H1 (cell line): Measurements from ENCODE around the gene CHN2. TPM values are rescaled to one million over a fixed set of nuclear protein-coding genes. Genes with fewer than 3 reads are reported as not detected.

ENCODE experiments used
- CTCF ChIA-PET: fragments of 300-600 bp; sonication (Branson Sonifier 250); formaldehyde crosslinking; loops from one replicate; lab custom pipeline; 2021; ENCODE audit not compliant: partially characterized antibody; lab: Charles Lee
- POLR2A ChIA-PET: fragments of 300-600 bp; sonication (Branson Sonifier 250); formaldehyde crosslinking; loops from one replicate; lab custom pipeline; 2021; ENCODE audit warnings: inconsistent platforms; ENCODE audit not compliant: partially characterized antibody; lab: Charles Lee
- DNase-seq, 2 experiments: peaks; one replicate each; pipeline versions ENCODE4 v3.0.0 to v3.0.0-alpha.2; 2010 to 2022; ENCODE audit warnings: low spot score in 2 of 2, low read depth in 1 of 2, mixed read lengths in 1 of 2
- FAIRE-seq: peaks from 2 replicates; lab custom pipeline; 2011; peaks lifted over from hg19 to GRCh38; lab: Jason Lieb, UNC
- H2AFZ ChIP-seq: 2 replicates; pipeline ENCODE4 v1.8.1; 2012; ENCODE audit warnings: low read length, inconsistent platforms
- H2AK5ac ChIP-seq: 2 replicates; pipeline ENCODE4 v1.6.1; 2013; ENCODE audit warnings: low read depth, low read length
- H2BK120ac ChIP-seq: replicated peaks from 2 replicates; pipeline ENCODE3; 2013; ENCODE audit warnings: low read depth, low read length, inconsistent platforms
- H2BK12ac ChIP-seq: 2 replicates; pipeline ENCODE4 v1.6.1; 2013; ENCODE audit warnings: low read depth, low read length
- H2BK15ac ChIP-seq: 2 replicates; pipeline ENCODE4 v1.6.1; 2013; ENCODE audit warnings: low read length
- H2BK20ac ChIP-seq: 2 replicates; pipeline ENCODE4 v1.6.1; 2013; ENCODE audit warnings: low read length
- H2BK5ac ChIP-seq: 2 replicates; pipeline ENCODE4 v1.6.1; 2013; ENCODE audit warnings: low read depth, low read length
- H3K14ac ChIP-seq: 2 replicates; pipeline ENCODE4 v1.6.1; 2013; ENCODE audit warnings: inconsistent platforms; ENCODE audit not compliant: insufficient read length
- H3K18ac ChIP-seq: 2 replicates; pipeline ENCODE4 v1.6.1; 2013; ENCODE audit warnings: low read length; ENCODE audit errors: extremely low read depth
- H3K23ac ChIP-seq: 2 replicates; pipeline ENCODE4 v1.6.1; 2013; ENCODE audit warnings: inconsistent platforms; ENCODE audit not compliant: insufficient read length
- H3K23me2 ChIP-seq: 2 replicates; pipeline ENCODE4 v1.6.1; 2013; ENCODE audit warnings: low read depth, low read length
- H3K27ac ChIP-seq: 2 replicates; pipeline ENCODE4 v1.6.1; 2011; ENCODE audit warnings: low read depth, low read length, inconsistent platforms
- H3K27me3 ChIP-seq, 4 experiments: replicated peaks in 1 of 4; 1 replicate in 1 of 4; 2 replicates in 3 of 4; pipeline versions ENCODE4 v1.6.1 to v1.8.1; 2011 to 2013; ENCODE audit warnings: low read length in 3 of 4, mild to moderate bottlenecking in 3 of 4, inconsistent platforms in 2 of 4, mixed read lengths in 2 of 4, moderate library complexity in 1 of 4; ENCODE audit not compliant: control insufficient read depth in 3 of 4, insufficient read depth in 3 of 4; ENCODE audit errors: extremely low read depth in 1 of 4
- H3K36me3 ChIP-seq, 4 experiments: 2 replicates each; pipeline versions ENCODE4 v1.6.1 to v1.8.1; 2011 to 2013; ENCODE audit warnings: mild to moderate bottlenecking in 4 of 4, low read length in 3 of 4, moderate library complexity in 2 of 4, control low read depth in 1 of 4, inconsistent platforms in 1 of 4; ENCODE audit not compliant: insufficient read depth in 4 of 4, control insufficient read depth in 2 of 4
- H3K4ac ChIP-seq: replicated peaks from 2 replicates; pipeline ENCODE3; 2013; ENCODE audit warnings: low read length, low read depth, mixed read lengths, inconsistent platforms; ENCODE audit not compliant: insufficient read length
- H3K4me1 ChIP-seq, 4 experiments: replicated peaks in 1 of 4; 1 replicate in 1 of 4; 2 replicates in 3 of 4; pipeline versions ENCODE4 v1.6.1 to v1.8.1; 2011 to 2013; ENCODE audit warnings: low read length in 3 of 4, inconsistent platforms in 2 of 4, mixed read lengths in 1 of 4; ENCODE audit not compliant: insufficient read depth in 4 of 4, control insufficient read depth in 3 of 4
- H3K4me2 ChIP-seq, 2 experiments: 2 replicates each; pipeline versions ENCODE4 v1.6.1 to v1.8.1; 2011 to 2013; ENCODE audit warnings: low read depth in 2 of 2, low read length in 2 of 2, control low read depth in 1 of 2, inconsistent platforms in 1 of 2, mild to moderate bottlenecking in 1 of 2; ENCODE audit not compliant: insufficient read depth in 1 of 2
- H3K4me3 ChIP-seq, 4 experiments: fragments of 200-600, 300-600 bp in 1 of 4; sonication (generic), shearing (Covaris generic), sonication (Bioruptor Twin) in 1 of 4; 2 replicates each; pipeline versions ENCODE4 v1.5.1 to v1.8.1; 2011 to 2016; ENCODE audit warnings: low read length in 4 of 4, low read depth in 3 of 4, control low read depth in 2 of 4, inconsistent platforms in 2 of 4, mild to moderate bottlenecking in 2 of 4, mixed read lengths in 1 of 4, moderate library complexity in 1 of 4; ENCODE audit not compliant: insufficient read depth in 2 of 4; ENCODE audit errors: extremely low read depth in 1 of 4
- H3K56ac ChIP-seq: replicated peaks from 2 replicates; pipeline ENCODE3; 2013; ENCODE audit warnings: low read depth, mild to moderate bottlenecking, mixed read lengths, low read length, inconsistent platforms; ENCODE audit not compliant: insufficient read length
- H3K79me1 ChIP-seq: 2 replicates; pipeline ENCODE4 v1.6.1; 2013; ENCODE audit warnings: low read depth, low read length, control low read depth
- H3K79me2 ChIP-seq, 2 experiments: 2 replicates each; pipeline versions ENCODE4 v1.6.1 to v1.8.1; 2012 to 2013; ENCODE audit warnings: low read length in 2 of 2, mild to moderate bottlenecking in 2 of 2, inconsistent platforms in 1 of 2; ENCODE audit not compliant: insufficient read depth in 2 of 2, control insufficient read depth in 1 of 2
- H3K9ac ChIP-seq, 4 experiments: replicated peaks in 1 of 4; 1 replicate in 1 of 4; 2 replicates in 3 of 4; pipeline versions ENCODE4 v1.6.1 to v1.8.1; 2011 to 2013; ENCODE audit warnings: low read depth in 3 of 4, low read length in 3 of 4, control low read depth in 2 of 4, mild to moderate bottlenecking in 2 of 4, moderate library complexity in 2 of 4, inconsistent platforms in 1 of 4; ENCODE audit errors: extremely low read depth in 1 of 4
- H3K9me3 ChIP-seq, 2 experiments: 2 replicates each; pipeline versions ENCODE4 v1.6.1 to v1.8.1; 2012 to 2013; ENCODE audit warnings: mild to moderate bottlenecking in 2 of 2, moderate library complexity in 2 of 2, control low read depth in 1 of 2, inconsistent platforms in 1 of 2, low read depth in 1 of 2, low read length in 1 of 2, mixed read lengths in 1 of 2; ENCODE audit not compliant: insufficient read depth in 2 of 2
- H4K20me1 ChIP-seq, 2 experiments: replicated peaks in 1 of 2; 2 replicates each; pipeline versions ENCODE3 to v1.8.1; 2011 to 2013; ENCODE audit warnings: inconsistent platforms in 2 of 2, low read length in 2 of 2, mild to moderate bottlenecking in 1 of 2; ENCODE audit not compliant: insufficient read depth in 2 of 2, control insufficient read depth in 1 of 2
- H4K5ac ChIP-seq: 2 replicates; pipeline ENCODE4 v1.6.1; 2013; ENCODE audit warnings: low read length, low read depth, mixed read lengths, inconsistent platforms; ENCODE audit not compliant: insufficient read length
- H4K8ac ChIP-seq: 2 replicates; pipeline ENCODE4 v1.8.0; 2013; ENCODE audit warnings: mild to moderate bottlenecking, moderate library complexity, low read length, inconsistent platforms; ENCODE audit not compliant: insufficient read depth; ENCODE audit errors: extremely low read depth
- H4K91ac ChIP-seq: replicated peaks from 2 replicates; pipeline ENCODE3; 2013; ENCODE audit warnings: low read length, mixed read lengths, inconsistent platforms; ENCODE audit not compliant: insufficient read length
- CBX8 ChIP-seq: fragments of 300-800, 300-1000 bp; sonication (generic); IDR thresholded peaks from 2 replicates; pipeline ENCODE4 v1.7.1; 2016; ENCODE audit warnings: low read depth, low read length, borderline replicate concordance
- SUZ12 ChIP-seq: fragments of 200-600 bp; sonication (generic); IDR thresholded peaks from 2 replicates; pipeline ENCODE4 v1.6.1; 2012; ENCODE audit warnings: mild to moderate bottlenecking, inconsistent platforms, low read length, moderate library complexity, mixed read lengths
- WGBS, 2 experiments: shearing (Covaris generic) in 1 of 2; methylation state at CpG; one replicate each; pipeline versions ENCODE4 v1.1.6 to v1.1.7; 2013 to 2015; ENCODE audit warnings: low lambda C conversion rate in 2 of 2, mixed read lengths in 2 of 2, inconsistent platforms in 1 of 2, low coverage in 1 of 2, missing lambda C conversion rate in 1 of 2; ENCODE audit not compliant: insufficient replicate concordance in 2 of 2, insufficient coverage in 1 of 2, insufficient read length in 1 of 2; ENCODE audit errors: extremely low coverage in 1 of 2, missing lambda C conversion rate in 1 of 2; 5-methylcytosine and 5-hydroxymethylcytosine counted together
- polyA plus RNA-seq, 7 experiments: library from polyadenylated mRNA; depleted of rRNA in 3 of 7; stranded (reverse) in 5 of 7; unstranded in 2 of 7; fragments of >200 nt in 5 of 7; fragments of 200-250 nt in 2 of 7; gene quantifications; 1 replicate in 5 of 7; 2 replicates in 1 of 7; 4 replicates in 1 of 7; pipeline versions ENCODE4 v1.2.1 to v1.2.3, GENCODE V29; 2011 to 2013; ENCODE audit warnings: missing spikeins in 2 of 7, mixed read lengths in 2 of 7
- total RNA-seq: library from RNA; stranded (reverse); fragmentation: NEBNext Ultra II Directional; extraction: Animal tissue kit (Norgen Biotek cat#: 25700); gene quantifications from 2 replicates; pipeline ENCODE4 v1.2.1, GENCODE V29; 2021

Gene CHN2
- total and polyA plus RNA-seq, 2 of the 8 experiments (the other 6 are each of a cell fraction or from before 2014, with no cell fraction given) = 2.9 to 4.8 TPM

DNA sequence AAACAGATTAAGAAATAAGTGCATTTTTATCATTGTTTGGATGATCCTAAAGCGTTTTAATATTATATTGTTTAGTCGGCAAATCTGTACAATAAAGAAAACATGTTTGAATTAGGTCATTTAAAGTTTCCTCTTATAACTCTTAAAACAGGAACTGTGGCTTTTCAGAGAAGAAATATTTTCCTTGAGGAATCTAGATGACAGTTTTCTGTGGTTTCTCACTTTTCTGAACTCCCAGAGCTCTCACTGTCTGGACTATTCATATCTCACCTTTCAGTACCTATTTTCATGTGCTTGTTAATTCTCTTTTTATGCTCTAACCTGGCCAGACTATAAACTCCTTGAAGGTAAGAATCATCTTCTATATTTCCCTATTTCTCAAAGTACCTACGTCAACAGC lies 135.1 kb downstream of the CHN2 start:
- H2BK15ac ChIP-seq = no peak overlapping the region
- no peak overlapping the region for H3K56ac ChIP-seq
- DNase-seq = no peak
- no peaks in the 10 kb centered on the region for H3K27me3 ChIP-seq
- H2BK120ac ChIP-seq = no peak overlapping the region
- H2BK5ac ChIP-seq = no peak overlapping the region
- no peak overlapping the region for H3K4ac ChIP-seq
- H3K4me2 ChIP-seq = no peak overlapping the region
- H2AFZ ChIP-seq = no peak overlapping the region
- no peak overlapping the region for H2BK12ac ChIP-seq
- H2AK5ac ChIP-seq = no peak overlapping the region
- no peak overlapping the region for H3K4me3 ChIP-seq
- no peak overlapping the region for H3K9ac ChIP-seq
- WGBS, 2 experiments = 88% methylated on average over 3 of the region's 3 CpGs; no CpG with 5 or more reads in 1 of the 2 experiments
- no peak overlapping the region for H3K27ac ChIP-seq
- no peak overlapping the region for H4K8ac ChIP-seq
- no peak for FAIRE-seq
- H3K9me3 ChIP-seq = no peaks in the 10 kb centered on the region
- POLR2A ChIA-PET = interaction anchor here (1.0 kb wide), 1 partner anchor 12 kb away, joined by 3 read pairs; no protein-coding TSS in a partner anchor
- H3K79me2 ChIP-seq = no peaks in the 10 kb centered on the region
- no peak overlapping the region for H4K5ac ChIP-seq
- H3K36me3 ChIP-seq = no peaks in the 10 kb centered on the region
- H3K18ac ChIP-seq = no peak overlapping the region
- no peaks in the 10 kb centered on the region for H4K20me1 ChIP-seq
- no peak overlapping the region for H4K91ac ChIP-seq
- no peaks in the 10 kb centered on the region for H3K23me2 ChIP-seq
- no peaks in the 10 kb centered on the region for H3K79me1 ChIP-seq
- H2BK20ac ChIP-seq = no peak overlapping the region
- no peaks in the 10 kb centered on the region for H3K4me1 ChIP-seq
- H3K23ac ChIP-seq = no peak overlapping the region
- H3K14ac ChIP-seq = no peak overlapping the region
- CTCF ChIA-PET = interaction anchor here (0.8 kb wide), 1 partner anchor 373 kb away, joined by 3 read pairs; no protein-coding TSS in a partner anchor
- TF ChIP-seq CBX8 = no peak
- TF ChIP-seq SUZ12 = no peak
